GM12878 (cell line): ENCODE results near the gene LHFPL2.
"Not testable (repeated sequence)": the region's sequence is repeated elsewhere in the genome, so short reads cannot be mapped to it uniquely, and the experiment has no call there.

ENCODE experiments used
- BHLHE40 ChIP-seq, 2 experiments: fragments of 450-650 bp in 1 of 2; IDR thresholded peaks; 2 replicates each; pipeline ENCODE4 v1.6.1; 2011 to 2017; ENCODE audit warnings: low read depth in 2 of 2, borderline replicate concordance in 1 of 2, improper control_type of control experiment in 1 of 2, low read length in 1 of 2, mild to moderate bottlenecking in 1 of 2
- CBX5 ChIP-seq: sonication (generic); IDR thresholded peaks from 2 replicates; pipeline ENCODE4 v1.6.1; 2016; ENCODE audit warnings: low read depth, moderate library complexity, mild to moderate bottlenecking, inconsistent platforms
- CEBPZ ChIP-seq: fragments of 150-350 bp; IDR thresholded peaks from 2 replicates; pipeline ENCODE4 v1.6.1; 2016; ENCODE audit warnings: low read depth, low read length
- CTCF ChIP-seq, 3 experiments: IDR thresholded peaks in 2 of 3; conservative IDR thresholded peaks in 1 of 3; 2 replicates each; pipeline ENCODE4 v1.5.1; 2011; ENCODE audit warnings: low read depth in 3 of 3, low read length in 3 of 3, mild to moderate bottlenecking in 3 of 3, control low read depth in 2 of 3, moderate library complexity in 2 of 3, inconsistent platforms in 1 of 3, mixed read lengths in 1 of 3; ENCODE audit not compliant: control insufficient read depth in 2 of 3, insufficient read depth in 1 of 3; ENCODE audit errors: extremely low read depth in 1 of 3
- EP300 ChIP-seq, 2 experiments: fragments of 150-350 bp in 1 of 2; IDR thresholded peaks; 2 replicates each; pipeline ENCODE4 v1.6.1; 2011 to 2012; ENCODE audit warnings: low read depth in 2 of 2, low read length in 2 of 2, borderline replicate concordance in 1 of 2, improper control_type of control experiment in 1 of 2, inconsistent platforms in 1 of 2; ENCODE audit not compliant: control insufficient read depth in 1 of 2
- GABPA ChIP-seq: IDR thresholded peaks from 2 replicates; pipeline ENCODE4 v1.6.1; 2014; ENCODE audit warnings: antibody characterized with exemption, low read depth, mild to moderate bottlenecking, inconsistent platforms
- MXI1 ChIP-seq: fragments of 150-350 bp; IDR thresholded peaks from 2 replicates; pipeline ENCODE4 v1.6.1; 2011; ENCODE audit warnings: low read depth, mild to moderate bottlenecking, inconsistent platforms, low read length, improper control_type of control experiment
- PBX3 ChIP-seq: IDR thresholded peaks from 2 replicates; pipeline ENCODE4 v1.6.1; 2011; ENCODE audit warnings: mild to moderate bottlenecking, low read depth, low read length, moderate library complexity; ENCODE audit not compliant: insufficient replicate concordance
- POLR2A ChIP-seq: IDR thresholded peaks from 2 replicates; pipeline ENCODE4 v1.6.1; 2011; ENCODE audit warnings: low read depth, mild to moderate bottlenecking, low read length
- PRDM15 ChIP-seq: fragments of 450-650 bp; formaldehyde crosslinking; IDR thresholded peaks from 2 replicates; pipeline ENCODE4 v1.4.0; 2020; ENCODE audit warnings: mild to moderate bottlenecking, moderate library complexity
- RAD21 ChIP-seq: IDR thresholded peaks from 2 replicates; pipeline ENCODE4 v1.6.1; 2011; ENCODE audit warnings: mild to moderate bottlenecking, low read depth, low read length, moderate library complexity; ENCODE audit not compliant: insufficient read depth
- SUZ12 ChIP-seq: fragments of 200-600 bp; sonication (generic); IDR thresholded peaks from one replicate; pipeline ENCODE4 v1.6.1; 2018; ENCODE audit warnings: antibody characterized with exemption, mild to moderate bottlenecking; ENCODE audit not compliant: unreplicated experiment
- ZBTB33 ChIP-seq: fragments of 450-650 bp; IDR thresholded peaks from 2 replicates; pipeline ENCODE4 v1.6.1; 2017; ENCODE audit warnings: mild to moderate bottlenecking
- ZNF24 ChIP-seq: fragments of 450-650 bp; IDR thresholded peaks from 2 replicates; pipeline ENCODE4 v1.6.1; 2017; ENCODE audit warnings: antibody characterized with exemption, mild to moderate bottlenecking

- not testable (repeated sequence) for TF ChIP-seq CTCF (IDR thresholded peaks at IDR 0.05 in 2 of 3, conservative IDR thresholded peaks at IDR 0.05 in 1 of 3; ENCODE audit: control insufficient read depth in 2 of 3, extremely low read depth in 1 of 3, insufficient read depth in 1 of 3, low read depth in 3 of 3, low read length in 3 of 3); BHLHE40 (IDR thresholded peaks at IDR 0.05; ENCODE audit: borderline replicate concordance in 1 of 2, low read depth in 2 of 2, low read length in 1 of 2); CBX5; POLR2A; MXI1; ZBTB33; CEBPZ; EP300 (IDR thresholded peaks at IDR 0.05; ENCODE audit: borderline replicate concordance in 1 of 2, control insufficient read depth in 1 of 2, low read depth in 2 of 2, low read length in 2 of 2); PRDM15 (CRISPR knock-in tag); GABPA; RAD21; SUZ12; ZNF24; PBX3
Measured at GRCh38 chr5:78696052-78696451, 47.5 kb upstream of the LHFPL2 start.
